CD14-positive monocyte (primary cell): ENCODE data around the gene SMIM28. TPM values are rescaled to one million over a fixed set of nuclear protein-coding genes. Genes with fewer than 3 reads are reported as not detected.

ENCODE experiments used
- DNase-seq, 3 donors: peaks; one replicate each; pipeline ENCODE4 v3.0.0-alpha.2; 2011 to 2022
- H2AFZ ChIP-seq: 2 replicates; pipeline ENCODE4 v1.6.0; 2012; ENCODE audit warnings: mild to moderate bottlenecking, low read depth, low read length, inconsistent platforms; ENCODE audit not compliant: insufficient read depth, poor library complexity, severe bottlenecking
- H3K27ac ChIP-seq, 2 donors: 1 replicate in 1 of 2; 2 replicates in 1 of 2; pipeline ENCODE4 v1.5.1; 2012 to 2013; ENCODE audit warnings: low read length in 2 of 2, control low read depth in 1 of 2, inconsistent platforms in 1 of 2, low read depth in 1 of 2, mild to moderate bottlenecking in 1 of 2
- H3K27me3 ChIP-seq, 2 donors: one replicate each; pipeline versions ENCODE4 v1.6.0 to v1.6.1; 2011 to 2013; ENCODE audit warnings: low read length in 2 of 2; ENCODE audit not compliant: control insufficient read depth in 2 of 2, insufficient read depth in 2 of 2
- H3K36me3 ChIP-seq, 2 donors: replicated peaks in 1 of 2; 1 replicate in 1 of 2; 2 replicates in 1 of 2; pipeline versions ENCODE4 v1.5.1 to v1.6.1; 2012 to 2013; ENCODE audit warnings: low read length in 2 of 2, control low read depth in 1 of 2, inconsistent platforms in 1 of 2, mild to moderate bottlenecking in 1 of 2; ENCODE audit not compliant: insufficient read depth in 2 of 2, control insufficient read depth in 1 of 2
- H3K4me1 ChIP-seq, 2 donors: 1 replicate in 1 of 2; 2 replicates in 1 of 2; pipeline versions ENCODE4 v1.5.1 to v1.6.1; 2012 to 2013; ENCODE audit warnings: low read length in 2 of 2, control low read depth in 1 of 2, inconsistent platforms in 1 of 2, mild to moderate bottlenecking in 1 of 2, moderate library complexity in 1 of 2; ENCODE audit not compliant: insufficient read depth in 2 of 2, control insufficient read depth in 1 of 2
- H3K4me2 ChIP-seq: replicated peaks from 2 replicates; pipeline ENCODE3; 2012; ENCODE audit warnings: low read length, moderate library complexity, mild to moderate bottlenecking; ENCODE audit not compliant: poor library complexity, severe bottlenecking; ENCODE audit errors: extremely low read depth
- H3K4me3 ChIP-seq, 3 experiments: fragments of 200-600 bp in 1 of 3; sonication (generic) in 1 of 3; replicated peaks in 1 of 3; 1 replicate in 2 of 3; 2 replicates in 1 of 3; pipeline ENCODE4 v1.5.1; 2011 to 2013; ENCODE audit warnings: low read length in 3 of 3, mild to moderate bottlenecking in 3 of 3, control low read depth in 2 of 3, low read depth in 2 of 3, inconsistent platforms in 1 of 3, moderate library complexity in 1 of 3
- H3K79me2 ChIP-seq: 2 replicates; pipeline ENCODE4 v1.6.0; 2012; ENCODE audit warnings: mild to moderate bottlenecking, control low read depth, inconsistent platforms, low read length, moderate library complexity; ENCODE audit not compliant: insufficient read depth
- H3K9ac ChIP-seq: 2 replicates; pipeline ENCODE4 v1.6.0; 2017; ENCODE audit warnings: low read length, mild to moderate bottlenecking; ENCODE audit not compliant: insufficient read depth, poor library complexity, severe bottlenecking
- H3K9me3 ChIP-seq, 2 donors: replicated peaks in 1 of 2; 1 replicate in 1 of 2; 2 replicates in 1 of 2; pipeline versions ENCODE4 v1.5.1 to v1.6.1; 2012 to 2013; ENCODE audit warnings: low read length in 2 of 2, control low read depth in 1 of 2; ENCODE audit not compliant: control insufficient read depth in 1 of 2, insufficient read depth in 1 of 2
- H4K20me1 ChIP-seq: 2 replicates; pipeline ENCODE4 v1.6.0; 2012; ENCODE audit warnings: mild to moderate bottlenecking, low read length, control low read depth, moderate library complexity; ENCODE audit not compliant: insufficient read depth
- H3K27ac Mint-ChIP-seq, 7 donors: one replicate each; pipeline ENCODE4 v1.8.0; 2020; ENCODE audit warnings: mild to moderate bottlenecking in 7 of 7, mixed read lengths in 7 of 7, moderate library complexity in 6 of 7, inconsistent platforms in 2 of 7
- H3K27me3 Mint-ChIP-seq, 3 donors: one replicate each; pipeline ENCODE4 v1.8.0; 2021 to 2022; ENCODE audit warnings: low read depth in 3 of 3, mild to moderate bottlenecking in 3 of 3, mixed read lengths in 3 of 3, moderate library complexity in 3 of 3, inconsistent platforms in 1 of 3
- H3K36me3 Mint-ChIP-seq, 2 donors: one replicate each; pipeline ENCODE4 v1.8.0; 2020; ENCODE audit warnings: mixed read lengths in 2 of 2, inconsistent platforms in 1 of 2, mild to moderate bottlenecking in 1 of 2
- H3K4me1 Mint-ChIP-seq: one replicate; pipeline ENCODE4 v1.8.0; 2020; ENCODE audit warnings: mild to moderate bottlenecking, mixed read lengths
- H3K4me3 Mint-ChIP-seq, 2 donors: one replicate each; pipeline ENCODE4 v1.8.0; 2020; ENCODE audit warnings: mild to moderate bottlenecking in 2 of 2, mixed read lengths in 2 of 2, moderate library complexity in 1 of 2
- H3K9me3 Mint-ChIP-seq, 7 donors: one replicate each; pipeline ENCODE4 v1.8.0; 2020 to 2022; ENCODE audit warnings: mixed read lengths in 7 of 7, mild to moderate bottlenecking in 6 of 7, moderate library complexity in 6 of 7, inconsistent platforms in 2 of 7
- WGBS: methylation state at CpG from one replicate; pipeline ENCODE4 v1.1.5; 2013; ENCODE audit warnings: missing lambda C conversion rate; ENCODE audit not compliant: insufficient coverage; 5-methylcytosine and 5-hydroxymethylcytosine counted together
- intact Hi-C, 2 donors: fragments of 100-400 bp; cut with micrococcal nuclease; formaldehyde crosslinking; loops; one replicate each; pipeline versions ENCODE4 v1.15.0 to v1.15.1; 2023
- polyA plus RNA-seq, 3 donors: library from polyadenylated mRNA; depleted of rRNA in 1 of 3; unstranded in 2 of 3; stranded (reverse) in 1 of 3; fragments of 300-500 nt in 2 of 3; fragments of >200 nt in 1 of 3; fragmentation: Illumina TruSeq in 2 of 3; gene quantifications; 1 replicate in 2 of 3; 2 replicates in 1 of 3; pipeline ENCODE4 v1.2.3, GENCODE V29; 2012 to 2021
- TF ChIP-seq, protein P1 (sequence below): fragments of 200-600 bp; IDR thresholded peaks from one replicate; pipeline ENCODE4 v1.8.0; 2022; ENCODE audit warnings: antibody characterized with exemption, mild to moderate bottlenecking

Gene SMIM28
- polyA plus RNA-seq, 3 donors: not detected

DNA sequence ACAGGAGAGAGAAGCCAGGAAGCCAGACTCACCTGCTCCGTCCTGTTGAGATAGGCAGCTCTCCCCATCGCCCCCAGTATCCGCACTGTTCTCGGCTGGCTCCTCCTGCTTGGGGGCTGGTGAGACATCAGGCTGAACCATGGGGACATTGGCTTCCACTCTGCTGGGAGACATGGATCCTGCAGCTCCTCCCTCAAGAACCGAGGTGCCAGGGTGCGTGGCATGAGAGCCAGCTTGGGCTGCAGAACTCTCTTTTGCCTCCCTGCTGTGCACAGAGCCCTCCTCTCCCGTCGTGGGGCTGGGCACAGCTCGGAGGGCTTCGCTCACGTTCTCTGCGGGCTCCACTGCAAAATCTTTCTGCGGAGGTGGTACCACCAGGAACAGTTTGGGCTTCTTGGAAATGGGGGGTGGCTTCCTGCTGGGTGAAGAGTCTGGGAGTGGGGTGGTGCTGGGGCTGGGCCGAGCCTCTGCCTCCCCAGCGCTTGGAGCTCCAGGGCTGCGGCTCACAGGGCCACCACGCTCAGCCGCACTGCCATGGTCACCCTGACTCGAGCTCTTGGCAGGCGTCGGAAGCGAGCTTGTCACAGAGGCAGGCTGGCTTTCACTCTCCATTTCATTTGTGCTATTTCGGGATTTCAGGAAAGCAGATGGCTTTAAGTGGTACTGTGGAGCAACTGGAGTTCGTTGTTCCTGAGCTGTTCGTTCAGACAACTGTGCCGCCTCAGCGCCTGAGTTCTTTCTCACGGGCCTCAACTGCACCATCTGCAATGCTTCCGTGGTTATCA is 52.8 kb downstream of the SMIM28 start:
- H3K27me3 ChIP-seq: no peaks in the 10 kb centered on the region
- 96% methylated on average over 26 of the region's 29 CpGs for WGBS
- H3K36me3 ChIP-seq: no peaks in the 10 kb centered on the region
- peak overlapping the region; percentile 47 for H3K4me2 ChIP-seq
- no peak overlapping the region for H3K9ac ChIP-seq
- H3K4me3 ChIP-seq: peak overlapping the region in 1 of 3 experiments; percentile 22
- no peak for DNase-seq
- intact Hi-C loops: loop anchor here in 1 of 2 donors (5.0 kb wide), 1 partner anchor 87 kb away; no protein-coding TSS in a partner anchor
- peaks cover 38 to 45% of the 10 kb centered on the region in 2 donors for H3K4me1 ChIP-seq
- H3K9me3 Mint-ChIP-seq: no peaks in the 10 kb centered on the region
- peaks cover 1 to 3% (median 1%) of the 10 kb centered on the region in 3 donors for H3K27me3 Mint-ChIP-seq
- H3K9me3 ChIP-seq: no peaks in the 10 kb centered on the region
- peaks cover 5 to 10% of the 10 kb centered on the region in 2 donors for H3K36me3 Mint-ChIP-seq
- no peak overlapping the region for H3K4me3 Mint-ChIP-seq
- no peaks in the 10 kb centered on the region for H4K20me1 ChIP-seq
- H3K79me2 ChIP-seq: no peaks in the 10 kb centered on the region
- no peak overlapping the region for H2AFZ ChIP-seq
- H3K27ac ChIP-seq: peak overlapping the region in 1 of 2 donors; percentile 34
- peak overlapping the region in 5 of 7 donors; percentile 67 to 92 (median 91) for H3K27ac Mint-ChIP-seq
- H3K4me1 Mint-ChIP-seq: peaks cover 52% of the 10 kb centered on the region
- TF ChIP-seq, protein P1, sequence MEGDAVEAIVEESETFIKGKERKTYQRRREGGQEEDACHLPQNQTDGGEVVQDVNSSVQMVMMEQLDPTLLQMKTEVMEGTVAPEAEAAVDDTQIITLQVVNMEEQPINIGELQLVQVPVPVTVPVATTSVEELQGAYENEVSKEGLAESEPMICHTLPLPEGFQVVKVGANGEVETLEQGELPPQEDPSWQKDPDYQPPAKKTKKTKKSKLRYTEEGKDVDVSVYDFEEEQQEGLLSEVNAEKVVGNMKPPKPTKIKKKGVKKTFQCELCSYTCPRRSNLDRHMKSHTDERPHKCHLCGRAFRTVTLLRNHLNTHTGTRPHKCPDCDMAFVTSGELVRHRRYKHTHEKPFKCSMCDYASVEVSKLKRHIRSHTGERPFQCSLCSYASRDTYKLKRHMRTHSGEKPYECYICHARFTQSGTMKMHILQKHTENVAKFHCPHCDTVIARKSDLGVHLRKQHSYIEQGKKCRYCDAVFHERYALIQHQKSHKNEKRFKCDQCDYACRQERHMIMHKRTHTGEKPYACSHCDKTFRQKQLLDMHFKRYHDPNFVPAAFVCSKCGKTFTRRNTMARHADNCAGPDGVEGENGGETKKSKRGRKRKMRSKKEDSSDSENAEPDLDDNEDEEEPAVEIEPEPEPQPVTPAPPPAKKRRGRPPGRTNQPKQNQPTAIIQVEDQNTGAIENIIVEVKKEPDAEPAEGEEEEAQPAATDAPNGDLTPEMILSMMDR: no peak

DNA sequence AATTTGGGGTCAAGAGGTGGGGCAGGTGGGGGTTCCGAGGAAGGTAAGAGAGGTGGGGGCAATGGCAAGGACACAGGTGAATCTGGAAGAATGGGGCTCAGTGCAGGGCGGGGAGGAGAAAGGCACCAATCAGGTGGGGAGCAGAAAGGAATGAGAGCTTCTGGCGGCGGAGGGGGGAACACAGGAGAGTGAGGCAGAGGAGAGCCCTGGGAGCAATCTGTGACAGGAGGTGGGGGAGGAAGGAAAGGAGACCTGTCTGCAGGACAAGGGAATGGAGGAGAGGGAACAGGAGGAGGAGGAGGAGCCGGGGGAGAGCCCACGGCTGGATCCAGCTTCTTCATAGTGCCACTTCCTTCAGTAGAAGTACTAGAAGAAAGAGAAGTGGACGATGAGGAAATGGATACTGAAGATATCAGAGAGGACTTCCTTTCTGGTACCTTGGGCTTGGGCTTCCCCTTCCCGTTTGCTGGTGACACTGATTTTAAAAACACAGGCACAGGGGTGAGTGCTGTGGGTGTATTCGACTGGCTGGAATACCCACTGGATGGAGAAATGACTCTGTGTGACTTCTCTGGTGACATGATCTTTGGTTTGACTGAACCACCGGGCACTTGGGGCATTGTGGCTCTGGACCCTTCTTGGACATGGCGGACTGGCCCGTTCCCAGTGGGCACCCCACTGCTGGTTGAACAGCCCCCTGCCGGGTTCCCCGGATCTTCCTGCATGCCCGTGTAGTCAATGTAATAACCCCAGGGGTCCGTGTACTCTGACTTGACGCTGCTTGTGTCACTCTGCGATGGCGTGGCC is 53.8 kb downstream of the SMIM28 start:
- intact Hi-C loops: loop anchor here in 1 of 2 donors (5.0 kb wide), 1 partner anchor 86 kb away; no protein-coding TSS in a partner anchor
- peak overlapping the region in 1 of 3 experiments; percentile 22 for H3K4me3 ChIP-seq
- WGBS: 76% methylated on average over 17 of the region's 19 CpGs

More for the DNA sequence above, 53.8 kb downstream of the SMIM28 start:
- Histone ChIP-seq H3K79me2 (no peaks in the 10 kb centered on the region), H3K27me3 (no peaks in the 10 kb centered on the region), H3K4me2 (peak overlapping the region; percentile 47), H3K9ac (no peak overlapping the region), H2AFZ (peak overlapping the region; percentile 29), H3K4me1 (peaks cover 38 to 47% of the 10 kb centered on the region in 2 donors), H3K27ac (peak overlapping the region; percentile 67 to 68), H3K36me3 (no peaks in the 10 kb centered on the region), H3K9me3 (no peaks in the 10 kb centered on the region), H4K20me1 (no peaks in the 10 kb centered on the region)
- peak; percentile 77 to 90 (median 84) for DNase-seq
- Mint-ChIP-seq H3K9me3 (no peaks in the 10 kb centered on the region), H3K4me3 (no peak overlapping the region), H3K27me3 (peaks cover 1 to 3% (median 1%) of the 10 kb centered on the region in 3 donors), H3K36me3 (peaks cover 4 to 10% of the 10 kb centered on the region in 2 donors), H3K27ac (peak overlapping the region; percentile 67 to 92 (median 91)), H3K4me1 (peaks cover 53% of the 10 kb centered on the region)
- TF ChIP-seq, protein P1: no peak
